ENCODE data around the gene DDX56.

DDX56 gene

GRCh38 chr7:44534087-44534486 is 39.6 kb downstream of the DDX56 start:
- no peak for DNase-seq

- no peak for DNase-seq
Observed at GRCh38 chr7:44533301-44534055, 40.2 kb downstream of the DDX56 start.

GRCh38 chr7:44531421-44532380 is 42.0 kb downstream of the DDX56 start:
- no peak for DNase-seq

GRCh38 chr7:44530990-44531389 is 42.7 kb downstream of the DDX56 start:
- DNase-seq, result peak; percentile 42

GRCh38 chr7:44524811-44525388 is 48.8 kb downstream of the DDX56 start:
- DNase-seq, result no peak

GRCh38 chr7:44522315-44522714 is 51.4 kb downstream of the DDX56 start:
- no peak for DNase-seq

GRCh38 chr7:44521347-44522095 is 52.2 kb downstream of the DDX56 start:
- no peak for DNase-seq

GRCh38 chr7:44520574-44520973 is 53.1 kb downstream of the DDX56 start:
- DNase-seq, result no peak

GRCh38 chr7:44519546-44519945 is 54.2 kb downstream of the DDX56 start:
- DNase-seq, result no peak

- DNase-seq, result no peak
Observed at GRCh38 chr7:44518761-44519160, 54.9 kb downstream of the DDX56 start.

GRCh38 chr7:44517175-44517574 is 56.5 kb downstream of the DDX56 start:
- DNase-seq, result no peak
